ENCODE results near the gene NUPR2. TPM values are rescaled to one million over a fixed set of nuclear protein-coding genes. Genes with fewer than 3 reads are reported as not detected.

Gene NUPR2
- total and polyA plus RNA-seq, 9 of the 15 experiments (the other 6 are each of a cell fraction or from before 2014, with no cell fraction given), result not detected

DNA sequence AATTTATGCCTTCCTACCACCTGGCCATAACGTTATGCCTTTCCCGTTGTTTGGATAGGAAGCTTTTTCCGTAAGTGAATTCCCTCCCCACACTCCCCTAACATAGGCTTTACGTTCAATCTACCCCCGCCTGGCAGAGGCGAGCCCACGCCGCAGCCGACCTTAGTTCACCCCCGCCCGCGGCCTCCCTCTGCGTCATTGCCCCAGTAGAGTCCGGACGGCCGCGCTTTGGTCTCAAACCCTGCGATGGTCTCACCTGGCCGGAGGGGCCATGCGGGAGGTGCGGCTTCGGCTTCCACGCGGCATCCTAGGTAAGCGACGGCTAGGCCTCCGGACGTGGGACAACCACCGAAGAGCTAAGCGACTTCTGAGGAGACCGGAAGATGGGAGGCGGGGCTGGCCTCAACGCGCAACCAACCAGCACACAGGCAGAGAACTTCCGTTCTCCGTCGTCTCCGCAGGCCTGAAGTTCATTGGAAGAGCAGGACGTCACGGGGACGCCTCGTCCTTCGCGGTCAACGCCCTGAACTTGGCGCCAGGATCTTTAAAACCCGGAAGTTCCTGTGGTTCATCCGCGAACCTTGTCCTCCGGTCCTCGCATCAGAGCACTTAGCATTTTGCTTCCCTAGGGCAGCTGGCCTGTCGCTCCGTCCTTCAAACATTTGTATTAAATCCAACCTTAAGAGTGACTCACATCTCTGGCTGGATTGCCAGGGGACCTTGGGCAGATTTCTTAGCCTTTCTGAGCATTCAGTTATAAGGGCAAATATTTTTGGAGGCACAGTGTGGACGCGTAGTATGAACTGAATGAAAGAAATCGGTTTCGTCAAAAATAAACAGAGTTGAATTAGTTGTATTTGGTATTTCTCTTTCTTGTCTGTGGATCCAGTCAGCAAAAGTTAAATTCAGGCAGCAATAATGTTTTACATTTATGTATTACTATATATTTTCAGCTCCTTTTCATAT, 9.8 kb downstream of the NUPR2 start, which contains the start of gene CHCHD2 (continued):
- TF ChIP-seq, protein P1, sequence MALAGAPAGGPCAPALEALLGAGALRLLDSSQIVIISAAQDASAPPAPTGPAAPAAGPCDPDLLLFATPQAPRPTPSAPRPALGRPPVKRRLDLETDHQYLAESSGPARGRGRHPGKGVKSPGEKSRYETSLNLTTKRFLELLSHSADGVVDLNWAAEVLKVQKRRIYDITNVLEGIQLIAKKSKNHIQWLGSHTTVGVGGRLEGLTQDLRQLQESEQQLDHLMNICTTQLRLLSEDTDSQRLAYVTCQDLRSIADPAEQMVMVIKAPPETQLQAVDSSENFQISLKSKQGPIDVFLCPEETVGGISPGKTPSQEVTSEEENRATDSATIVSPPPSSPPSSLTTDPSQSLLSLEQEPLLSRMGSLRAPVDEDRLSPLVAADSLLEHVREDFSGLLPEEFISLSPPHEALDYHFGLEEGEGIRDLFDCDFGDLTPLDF (CRISPR knock-in tag; IDR thresholded peaks at IDR 0.05), result peak; percentile 90
- TF ChIP-seq RUNX1 (IDR thresholded peaks at IDR 0.05; ENCODE audit: low read depth), result no peak
- peak; percentile 65; the same call in 1 of the 2 replicates for TF ChIP-seq SP1 (CRISPR knock-in tag; IDR thresholded peaks at IDR 0.05)
- TF ChIP-seq ZNF354B (CRISPR knock-in tag; IDR thresholded peaks at IDR 0.05), result no peak
- TF ChIP-seq PHF21A (IDR thresholded peaks at IDR 0.05; ENCODE audit: borderline replicate concordance, low read depth), result no peak
- TF ChIP-seq MEIS2 (IDR thresholded peaks at IDR 0.05; ENCODE audit: partially characterized antibody), result peak; percentile 22
- no peak; the same call in 1 of the 2 replicates for TF ChIP-seq ZNF644 (tag; IDR thresholded peaks at IDR 0.05; ENCODE audit: low read depth)
- TF ChIP-seq, protein P2, sequence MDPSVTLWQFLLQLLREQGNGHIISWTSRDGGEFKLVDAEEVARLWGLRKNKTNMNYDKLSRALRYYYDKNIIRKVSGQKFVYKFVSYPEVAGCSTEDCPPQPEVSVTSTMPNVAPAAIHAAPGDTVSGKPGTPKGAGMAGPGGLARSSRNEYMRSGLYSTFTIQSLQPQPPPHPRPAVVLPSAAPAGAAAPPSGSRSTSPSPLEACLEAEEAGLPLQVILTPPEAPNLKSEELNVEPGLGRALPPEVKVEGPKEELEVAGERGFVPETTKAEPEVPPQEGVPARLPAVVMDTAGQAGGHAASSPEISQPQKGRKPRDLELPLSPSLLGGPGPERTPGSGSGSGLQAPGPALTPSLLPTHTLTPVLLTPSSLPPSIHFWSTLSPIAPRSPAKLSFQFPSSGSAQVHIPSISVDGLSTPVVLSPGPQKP (CRISPR knock-in tag; IDR thresholded peaks at IDR 0.05), result no peak
- TF ChIP-seq KDM5B (IDR thresholded peaks at IDR 0.05; ENCODE audit: insufficient replicate concordance, low read depth, low read length), result no peak
- TF ChIP-seq OTX1 (CRISPR knock-in tag; IDR thresholded peaks at IDR 0.05), result no peak
- no peak for TF ChIP-seq ZNF699 (CRISPR knock-in tag; IDR thresholded peaks at IDR 0.05; ENCODE audit: insufficient replicate concordance)
- no peak for TF ChIP-seq CCAR2 (IDR thresholded peaks at IDR 0.05; ENCODE audit: low read depth, low read length)
- TF ChIP-seq, protein P3, sequence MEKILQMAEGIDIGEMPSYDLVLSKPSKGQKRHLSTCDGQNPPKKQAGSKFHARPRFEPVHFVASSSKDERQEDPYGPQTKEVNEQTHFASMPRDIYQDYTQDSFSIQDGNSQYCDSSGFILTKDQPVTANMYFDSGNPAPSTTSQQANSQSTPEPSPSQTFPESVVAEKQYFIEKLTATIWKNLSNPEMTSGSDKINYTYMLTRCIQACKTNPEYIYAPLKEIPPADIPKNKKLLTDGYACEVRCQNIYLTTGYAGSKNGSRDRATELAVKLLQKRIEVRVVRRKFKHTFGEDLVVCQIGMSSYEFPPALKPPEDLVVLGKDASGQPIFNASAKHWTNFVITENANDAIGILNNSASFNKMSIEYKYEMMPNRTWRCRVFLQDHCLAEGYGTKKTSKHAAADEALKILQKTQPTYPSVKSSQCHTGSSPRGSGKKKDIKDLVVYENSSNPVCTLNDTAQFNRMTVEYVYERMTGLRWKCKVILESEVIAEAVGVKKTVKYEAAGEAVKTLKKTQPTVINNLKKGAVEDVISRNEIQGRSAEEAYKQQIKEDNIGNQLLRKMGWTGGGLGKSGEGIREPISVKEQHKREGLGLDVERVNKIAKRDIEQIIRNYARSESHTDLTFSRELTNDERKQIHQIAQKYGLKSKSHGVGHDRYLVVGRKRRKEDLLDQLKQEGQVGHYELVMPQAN (IDR thresholded peaks at IDR 0.05; ENCODE audit: borderline replicate concordance), result peak; percentile 93; the same call in 1 of the 2 replicates
- no peak for TF ChIP-seq CBX8 (IDR thresholded peaks at IDR 0.05; ENCODE audit: borderline replicate concordance, extremely low read depth, low read depth, low read length, poor library complexity, severe bottlenecking)
- no peak for TF ChIP-seq ZSCAN32 (CRISPR knock-in tag; IDR thresholded peaks at IDR 0.05)
- peak; percentile 95 for TF ChIP-seq GABPA (tag; conservative IDR thresholded peaks at IDR 0.05; ENCODE audit: low read depth)
- TF ChIP-seq CREBBP (IDR thresholded peaks at IDR 0.05; ENCODE audit: low read depth, low read length), result no peak
- 0 out of 2 replicates have a peak, but pooled peaks have one; percentile 4 for TF ChIP-seq ZNF23 (CRISPR knock-in tag; IDR thresholded peaks at IDR 0.05)
- TF ChIP-seq ZNF778 (CRISPR knock-in tag; IDR thresholded peaks at IDR 0.05), result no peak
- no peak for TF ChIP-seq ZNF12 (CRISPR knock-in tag; IDR thresholded peaks at IDR 0.05)
